ENCODE results near the gene CCL22. TPM values are rescaled to one million over a fixed set of nuclear protein-coding genes. Genes with fewer than 3 reads are reported as not detected.

The CCL22 gene
- total and polyA plus RNA-seq, 2 donors (not counting 3 experiments of a cell fraction or from before 2014, with no cell fraction given) = not detected

GRCh38 chr16:57355898-57356414 lies 2.6 kb upstream of the CCL22 start:
- Histone ChIP-seq H2AFZ (ENCODE audit: low read depth, low read length) (no peak overlapping the region), H4K20me1 (replicated peaks; ENCODE audit: control insufficient read depth, extremely low read depth, insufficient read depth, low read length) (no peaks in the 10 kb centered on the region), H3K36me3 (ENCODE audit: control insufficient read depth in 2 of 2, extremely low read depth in 1 of 2, insufficient read depth in 2 of 2, low read length in 2 of 2) (no peaks in the 10 kb centered on the region), H3K27me3 (ENCODE audit: control insufficient read depth in 2 of 2, insufficient read depth in 2 of 2, low read length in 2 of 2) (peaks cover 0 to 2% of the 10 kb centered on the region in 2 experiments), H3K4me3 (replicated peaks in 1 of 3; ENCODE audit: insufficient read depth in 1 of 3, low read depth in 1 of 3, low read length in 3 of 3) (no peak overlapping the region), H3K9me3 (replicated peaks; ENCODE audit: control insufficient read depth, insufficient read depth, low read length) (no peaks in the 10 kb centered on the region), H3K79me2 (ENCODE audit: control insufficient read depth, insufficient read depth, low read length) (no peaks in the 10 kb centered on the region), H3K9ac (replicated peaks; ENCODE audit: extremely low read depth, insufficient read depth, low read length) (no peak overlapping the region), H3K9me1 (replicated peaks; ENCODE audit: control insufficient read depth, extremely low read depth, insufficient read depth, low read length) (no peaks in the 10 kb centered on the region), H3K4me2 (ENCODE audit: insufficient read depth, low read length) (no peak overlapping the region), H3K27ac (ENCODE audit: insufficient read depth, low read depth, low read length) (no peak overlapping the region), H3K4me1 (ENCODE audit: control insufficient read depth, extremely low read depth, insufficient read depth, low read length) (no peaks in the 10 kb centered on the region)
- intact Hi-C loops (cut with micrococcal nuclease) (no loop called here), dilution Hi-C loops (cut with MboI; ENCODE audit: extremely low pct_ligation_motif_present, low sequenced_read_pairs) (no loop called here)
- CTCF ChIA-PET = interaction anchor here (0.9 kb wide), 1 partner anchor 61 kb away, joined by 3 read pairs; no protein-coding TSS in a partner anchor
- DNase-seq (ENCODE audit: low read depth, low spot score) = no peak
- no peak for TF ChIP-seq POLR2AphosphoS5 (IDR thresholded peaks at IDR 0.05; ENCODE audit: insufficient read depth, low read depth, low read length)
- TF ChIP-seq MAX (IDR thresholded peaks at IDR 0.05; ENCODE audit: insufficient read depth, insufficient read length) = no peak
- no peak for TF ChIP-seq JUN (IDR thresholded peaks at IDR 0.05; ENCODE audit: borderline replicate concordance, insufficient read depth, insufficient read length, low read depth)
- TF ChIP-seq EZH2 (IDR thresholded peaks at IDR 0.05; ENCODE audit: borderline replicate concordance, low read depth, low read length, severe bottlenecking) = no peak
- no peak for TF ChIP-seq MYC (IDR thresholded peaks at IDR 0.05; ENCODE audit: low read depth, low read length)
- no peak for TF ChIP-seq GATA2 (IDR thresholded peaks at IDR 0.05; ENCODE audit: insufficient read depth, insufficient read length, low read depth, low read length)
- TF ChIP-seq FOS (IDR thresholded peaks at IDR 0.05; ENCODE audit: borderline replicate concordance, insufficient read depth, low read length) = no peak
- no peak for TF ChIP-seq POLR2A (IDR thresholded peaks at IDR 0.05; ENCODE audit: low read depth, low read length)
- TF ChIP-seq CTCF (IDR thresholded peaks at IDR 0.05; ENCODE audit: extremely low read depth in 1 of 2, insufficient read depth in 1 of 2, low read depth in 1 of 2, low read length in 2 of 2) = no peak
- no TSS peak for BruUV-seq (replicated peaks)
- POLR2A ChIA-PET = no interaction called here
- FAIRE-seq = no peak
